SU-DHL-6 (cell line): ENCODE measurements around the gene CTSV.
"Not testable (repeated sequence)": the region's sequence is repeated elsewhere in the genome, so short reads cannot be mapped to it uniquely, and the experiment has no call there.

Experiments
- CTCF ChIP-seq: fragments of 200-600 bp; sonication (generic); IDR thresholded peaks from one replicate; pipeline ENCODE4 v1.5.1; 2017; ENCODE audit warnings: antibody characterized with exemption, mild to moderate bottlenecking, low read length, moderate library complexity; ENCODE audit not compliant: insufficient read depth, poor library complexity, severe bottlenecking
- EZH2phosphoT487 ChIP-seq: fragments of 200-600 bp; sonication (generic), shearing (Covaris generic); conservative IDR thresholded peaks from 2 replicates; pipeline ENCODE4 v1.6.1; 2018; ENCODE audit warnings: mild to moderate bottlenecking, antibody characterized with exemption, low read length, moderate library complexity, mixed read lengths

DNA sequence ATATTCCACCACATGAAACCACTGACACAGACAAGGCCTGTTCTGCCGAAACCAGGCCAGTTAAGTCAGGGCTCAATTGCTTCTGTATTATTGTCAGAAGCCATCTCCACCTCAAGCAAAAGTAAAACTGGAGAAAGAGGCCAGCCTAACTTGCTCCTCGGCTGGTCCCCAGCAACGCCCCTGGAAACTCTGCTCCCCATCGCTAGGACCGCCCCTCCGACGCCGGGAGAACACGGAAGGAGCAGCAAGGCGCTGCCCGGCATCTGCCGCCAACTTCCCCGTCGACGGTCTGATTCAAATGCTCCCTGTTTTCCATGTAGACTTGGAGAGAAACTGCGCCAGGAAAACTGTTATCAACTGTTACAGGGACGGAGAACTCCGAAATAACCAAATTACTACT lies 26.3 kb downstream of the CTSV start:
- not testable (repeated sequence) for TF ChIP-seq CTCF, EZH2phosphoT487
